Fibroblast of pulmonary artery (primary cell): ENCODE measurements around the gene VPS13D.

Source experiments
- DNase-seq: peaks from one replicate; pipeline ENCODE4 v3.0.0-alpha.2; 2010; ENCODE audit warnings: low read depth
- H3K4me3 ChIP-seq: replicated peaks from 2 replicates; pipeline ENCODE4 v1.5.1; 2011; ENCODE audit warnings: low read depth, mild to moderate bottlenecking, control low read depth, low read length, moderate library complexity
- TF ChIP-seq, protein P1 (sequence below): IDR thresholded peaks from 2 replicates; pipeline ENCODE4 v1.5.1; 2011; ENCODE audit warnings: mild to moderate bottlenecking, control low read depth, low read length, inconsistent platforms; ENCODE audit errors: missing control alignments

Gene VPS13D

DNA sequence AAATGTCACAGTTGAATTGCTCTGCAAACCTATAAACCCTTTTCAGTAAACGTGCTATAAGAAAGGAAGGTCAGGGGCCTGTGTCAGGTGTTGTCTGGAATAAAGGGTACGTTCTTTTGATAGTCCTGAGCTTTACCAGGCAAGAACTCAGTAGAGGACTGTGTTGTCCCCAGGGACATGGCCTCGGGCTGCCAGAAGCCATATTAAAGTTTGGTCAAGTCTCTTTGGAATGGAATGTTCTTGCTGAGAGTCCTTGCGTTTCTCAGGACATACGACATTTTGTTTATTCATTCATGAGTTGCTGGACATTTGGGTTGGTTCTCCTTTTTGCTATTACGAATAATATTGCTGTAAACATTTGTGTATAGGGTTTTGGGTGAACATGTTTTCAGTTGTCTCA, 16.8 kb downstream of the VPS13D start:
- no peak overlapping the region for H3K4me3 ChIP-seq
- no peak for DNase-seq
- TF ChIP-seq, protein P1, sequence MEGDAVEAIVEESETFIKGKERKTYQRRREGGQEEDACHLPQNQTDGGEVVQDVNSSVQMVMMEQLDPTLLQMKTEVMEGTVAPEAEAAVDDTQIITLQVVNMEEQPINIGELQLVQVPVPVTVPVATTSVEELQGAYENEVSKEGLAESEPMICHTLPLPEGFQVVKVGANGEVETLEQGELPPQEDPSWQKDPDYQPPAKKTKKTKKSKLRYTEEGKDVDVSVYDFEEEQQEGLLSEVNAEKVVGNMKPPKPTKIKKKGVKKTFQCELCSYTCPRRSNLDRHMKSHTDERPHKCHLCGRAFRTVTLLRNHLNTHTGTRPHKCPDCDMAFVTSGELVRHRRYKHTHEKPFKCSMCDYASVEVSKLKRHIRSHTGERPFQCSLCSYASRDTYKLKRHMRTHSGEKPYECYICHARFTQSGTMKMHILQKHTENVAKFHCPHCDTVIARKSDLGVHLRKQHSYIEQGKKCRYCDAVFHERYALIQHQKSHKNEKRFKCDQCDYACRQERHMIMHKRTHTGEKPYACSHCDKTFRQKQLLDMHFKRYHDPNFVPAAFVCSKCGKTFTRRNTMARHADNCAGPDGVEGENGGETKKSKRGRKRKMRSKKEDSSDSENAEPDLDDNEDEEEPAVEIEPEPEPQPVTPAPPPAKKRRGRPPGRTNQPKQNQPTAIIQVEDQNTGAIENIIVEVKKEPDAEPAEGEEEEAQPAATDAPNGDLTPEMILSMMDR, result no peak

DNA sequence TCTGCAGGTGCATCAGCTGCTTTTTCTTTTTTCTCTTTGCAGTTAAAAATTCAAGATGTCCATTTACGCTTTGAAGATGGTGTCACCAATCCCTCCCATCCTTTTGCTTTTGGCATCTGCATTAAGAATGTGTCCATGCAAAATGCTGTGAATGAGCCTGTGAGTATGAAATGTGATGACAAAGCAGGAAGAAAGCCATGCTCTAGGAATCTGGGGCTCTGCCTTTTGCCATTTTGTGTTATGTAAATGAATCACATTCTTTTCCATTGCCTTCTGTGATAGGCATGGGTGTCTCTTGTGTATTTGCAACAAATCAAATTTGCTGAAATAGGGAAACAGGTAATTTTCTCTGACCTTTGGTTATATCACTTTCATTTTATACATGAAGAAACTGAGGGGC, 19.4 kb downstream of the VPS13D start:
- DNase-seq, result peak; percentile 14
- no peak overlapping the region for H3K4me3 ChIP-seq
- TF ChIP-seq, protein P1, result no peak

DNA sequence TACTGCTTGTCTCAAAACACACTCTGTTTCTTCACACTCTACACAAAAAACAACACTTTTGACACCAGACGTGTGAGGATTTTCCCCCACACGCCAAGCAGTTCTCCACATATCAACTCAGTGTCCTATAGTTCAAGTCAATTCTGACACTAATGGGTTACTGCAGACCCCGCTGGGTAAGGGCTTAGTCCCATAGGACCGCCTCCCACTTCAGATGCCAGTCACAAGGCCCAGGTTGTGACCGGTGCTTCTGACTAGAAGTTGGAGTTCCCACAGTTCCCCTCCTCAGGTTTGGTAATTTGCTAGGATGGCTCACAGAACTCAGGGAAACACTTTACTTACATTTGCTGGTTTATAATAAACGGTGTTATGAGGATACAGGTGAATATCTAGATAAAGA, 19.9 kb downstream of the VPS13D start:
- no peak for DNase-seq
- no peak overlapping the region for H3K4me3 ChIP-seq
- TF ChIP-seq, protein P1, result no peak

DNA sequence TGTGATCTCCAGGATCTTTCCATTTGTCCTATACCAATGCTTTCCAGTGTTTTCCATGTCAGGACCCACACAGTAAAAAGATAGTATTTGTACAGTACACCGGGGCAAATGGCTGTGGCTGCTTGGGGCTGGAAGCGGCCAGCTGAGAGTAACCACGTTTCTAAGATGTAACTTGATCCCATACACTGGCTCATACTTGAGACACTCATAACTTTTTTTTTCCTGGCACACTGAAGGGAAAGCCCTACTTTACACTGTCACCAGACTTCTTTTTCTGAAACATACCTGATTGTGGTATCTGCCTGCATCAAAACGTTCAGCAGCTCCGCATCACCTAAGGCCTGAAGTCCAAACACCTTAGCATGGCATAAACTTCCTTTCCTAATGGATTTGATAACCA, 21.6 kb downstream of the VPS13D start:
- no peak overlapping the region for H3K4me3 ChIP-seq
- TF ChIP-seq, protein P1, result no peak
- no peak for DNase-seq

DNA sequence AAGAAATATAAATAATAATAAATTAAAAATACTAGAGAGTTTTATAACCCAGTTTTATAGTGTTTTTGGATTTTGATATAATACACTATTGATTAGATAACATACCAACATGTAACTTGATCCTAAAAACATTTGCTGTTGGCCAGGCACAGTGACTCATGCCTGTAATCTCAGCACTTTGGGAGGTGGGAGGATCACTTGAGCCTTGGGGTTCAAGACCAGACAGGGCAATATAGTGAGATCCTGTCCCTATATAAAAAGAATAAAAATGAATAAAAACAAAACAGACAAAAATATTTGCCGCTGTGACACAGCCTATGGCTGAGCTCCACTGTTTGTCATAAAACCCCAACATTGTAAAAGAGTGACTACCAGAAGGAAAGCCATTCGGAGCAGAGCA, 26.1 kb downstream of the VPS13D start:
- DNase-seq, result no peak
- no peak overlapping the region for H3K4me3 ChIP-seq
- TF ChIP-seq, protein P1, result no peak

DNA sequence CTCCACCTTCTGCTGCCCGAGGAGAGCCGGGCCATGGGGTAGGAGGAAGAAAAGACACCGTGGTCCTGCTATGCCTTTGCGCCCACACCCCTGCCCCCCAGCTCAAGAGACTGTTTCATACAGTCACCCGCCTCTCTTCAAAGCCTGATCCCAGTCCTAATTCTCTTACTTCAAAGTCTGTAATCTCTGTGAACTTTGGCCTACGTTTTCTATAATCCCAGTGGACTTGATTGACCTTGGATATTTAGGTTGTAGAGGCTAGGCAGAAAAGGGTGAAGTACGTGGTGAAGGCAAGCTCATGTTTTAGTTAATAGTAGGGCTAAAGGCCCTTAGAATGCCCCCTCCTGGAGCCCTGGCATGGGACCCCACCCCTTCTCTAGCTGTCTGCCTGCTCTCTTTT, 28.4 kb downstream of the VPS13D start:
- H3K4me3 ChIP-seq, result no peak overlapping the region
- TF ChIP-seq, protein P1, result no peak
- no peak for DNase-seq

DNA sequence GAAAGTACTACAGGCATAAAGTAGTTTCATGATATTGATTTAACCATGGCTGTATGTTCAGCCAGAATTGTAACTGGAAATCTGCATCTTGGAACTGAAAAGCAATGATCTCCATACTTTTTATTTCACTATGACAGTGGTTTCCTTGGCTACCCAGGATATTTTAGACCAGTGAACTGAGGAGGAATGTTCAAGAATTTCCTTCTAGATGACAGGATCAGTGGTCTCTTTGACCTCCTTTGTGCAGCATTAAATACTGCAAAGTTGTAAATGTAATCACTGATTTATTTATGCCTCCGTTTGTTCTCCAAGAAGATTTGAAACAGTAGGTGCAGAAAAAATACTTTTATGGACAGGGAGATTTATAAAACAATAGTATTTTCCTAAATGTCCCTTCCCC, 39.5 kb downstream of the VPS13D start:
- TF ChIP-seq, protein P1, result no peak
- no peak for DNase-seq
- H3K4me3 ChIP-seq, result no peak overlapping the region
